Uterus (tissue), 4 donors: ENCODE measurements around the gene KITLG. TPM values are rescaled to one million over a fixed set of nuclear protein-coding genes. Genes with fewer than 3 reads are reported as not detected.

Source experiments
- DNase-seq, 2 donors: peaks; one replicate each; pipeline ENCODE4 v3.0.0-alpha.2; 2019 to 2020
- H3K27ac ChIP-seq, 2 donors: fragments of 200-600 bp; sonication (generic); 1 replicate in 1 of 2; 2 replicates in 1 of 2; pipeline ENCODE4 v1.5.1; 2016 to 2018
- H3K27me3 ChIP-seq, 2 donors: fragments of 200-600 bp; sonication (generic); one replicate each; pipeline ENCODE4 v1.5.1; 2018 to 2019; ENCODE audit warnings: control low read depth in 1 of 2
- H3K36me3 ChIP-seq, 2 donors: fragments of 200-600 bp; sonication (generic); one replicate each; pipeline ENCODE4 v1.5.1; 2019; ENCODE audit warnings: control low read depth in 1 of 2
- H3K4me1 ChIP-seq, 2 donors: fragments of 200-600 bp; sonication (generic); one replicate each; pipeline ENCODE4 v1.5.1; 2018 to 2019; ENCODE audit warnings: control low read depth in 1 of 2
- H3K4me3 ChIP-seq, 2 donors: fragments of 200-600 bp; sonication (generic); 1 replicate in 1 of 2; 2 replicates in 1 of 2; pipeline ENCODE4 v1.5.1; 2018 to 2019; ENCODE audit warnings: mild to moderate bottlenecking in 1 of 2
- H3K9me3 ChIP-seq, 2 donors: fragments of 200-600 bp; sonication (generic); one replicate each; pipeline ENCODE4 v1.5.1; 2019; ENCODE audit warnings: control low read depth in 1 of 2
- POLR2A ChIP-seq, 2 donors: fragments of 450-650 bp; IDR thresholded peaks; one replicate each; pipeline ENCODE4 v1.6.1; 2016; ENCODE audit warnings: antibody characterized with exemption in 2 of 2, mild to moderate bottlenecking in 1 of 2, moderate library complexity in 1 of 2
- intact Hi-C: fragments of 100-400 bp; cut with DNase I; formaldehyde crosslinking; loops from one replicate; pipeline ENCODE4 v1.15.1; 2023; ENCODE audit warnings: low total_unique reads
- total RNA-seq, 4 donors: library from RNA; depleted of rRNA in 3 of 4; stranded (reverse); fragments of >200 nt in 3 of 4; gene quantifications; one replicate each; pipeline versions ENCODE4 v1.1.0 to v1.2.4, GENCODE V29; 2014 to 2023
- TF ChIP-seq, protein P1 (sequence below), 4 experiments: fragments of 200-600 bp in 2 of 4; fragments of 450-650 bp in 2 of 4; sonication (generic) in 2 of 4; IDR thresholded peaks; one replicate each; pipeline ENCODE4 v1.5.1; 2016 to 2019; ENCODE audit warnings: antibody characterized with exemption in 4 of 4, mild to moderate bottlenecking in 2 of 4, moderate library complexity in 1 of 4
- donor health status: DM: yes; HTN: yes; CAD: no.

KITLG gene
- total RNA-seq, 4 donors from 2014 or later, result 19.0 to 51.2 (median 35.8) TPM

DNA sequence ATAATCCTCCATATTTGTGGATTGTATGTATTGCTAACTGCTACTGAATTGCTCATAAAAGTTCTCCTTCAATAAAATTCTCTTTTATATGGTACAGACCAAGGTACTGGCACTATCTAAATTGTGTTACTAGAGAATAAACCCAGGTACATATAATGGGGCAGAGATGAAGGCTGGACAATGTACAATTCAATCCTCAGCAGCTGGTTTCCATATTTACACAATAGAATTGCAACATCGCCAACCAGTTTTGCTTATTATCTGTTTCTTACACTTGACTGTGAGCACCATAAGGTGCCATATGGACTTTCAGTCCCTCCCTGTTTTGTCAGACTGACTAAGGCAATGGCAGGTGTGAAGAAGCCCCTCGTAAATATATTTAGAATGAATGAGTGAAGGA lies 18.1 kb downstream of the KITLG start:
- Histone ChIP-seq H3K27me3 (no peaks in the 10 kb centered on the region), H3K9me3 (no peaks in the 10 kb centered on the region), H3K4me3 (no peak overlapping the region), H3K27ac (no peak overlapping the region), H3K4me1 (peaks cover 0 to 7% of the 10 kb centered on the region in 2 donors), H3K36me3 (no peaks in the 10 kb centered on the region)
- DNase-seq, result no peak
- intact Hi-C loops, result no loop called here
- TF ChIP-seq POLR2A (IDR thresholded peaks at IDR 0.05), result no peak
- TF ChIP-seq, protein P1, sequence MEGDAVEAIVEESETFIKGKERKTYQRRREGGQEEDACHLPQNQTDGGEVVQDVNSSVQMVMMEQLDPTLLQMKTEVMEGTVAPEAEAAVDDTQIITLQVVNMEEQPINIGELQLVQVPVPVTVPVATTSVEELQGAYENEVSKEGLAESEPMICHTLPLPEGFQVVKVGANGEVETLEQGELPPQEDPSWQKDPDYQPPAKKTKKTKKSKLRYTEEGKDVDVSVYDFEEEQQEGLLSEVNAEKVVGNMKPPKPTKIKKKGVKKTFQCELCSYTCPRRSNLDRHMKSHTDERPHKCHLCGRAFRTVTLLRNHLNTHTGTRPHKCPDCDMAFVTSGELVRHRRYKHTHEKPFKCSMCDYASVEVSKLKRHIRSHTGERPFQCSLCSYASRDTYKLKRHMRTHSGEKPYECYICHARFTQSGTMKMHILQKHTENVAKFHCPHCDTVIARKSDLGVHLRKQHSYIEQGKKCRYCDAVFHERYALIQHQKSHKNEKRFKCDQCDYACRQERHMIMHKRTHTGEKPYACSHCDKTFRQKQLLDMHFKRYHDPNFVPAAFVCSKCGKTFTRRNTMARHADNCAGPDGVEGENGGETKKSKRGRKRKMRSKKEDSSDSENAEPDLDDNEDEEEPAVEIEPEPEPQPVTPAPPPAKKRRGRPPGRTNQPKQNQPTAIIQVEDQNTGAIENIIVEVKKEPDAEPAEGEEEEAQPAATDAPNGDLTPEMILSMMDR (IDR thresholded peaks at IDR 0.05), result no peak

DNA sequence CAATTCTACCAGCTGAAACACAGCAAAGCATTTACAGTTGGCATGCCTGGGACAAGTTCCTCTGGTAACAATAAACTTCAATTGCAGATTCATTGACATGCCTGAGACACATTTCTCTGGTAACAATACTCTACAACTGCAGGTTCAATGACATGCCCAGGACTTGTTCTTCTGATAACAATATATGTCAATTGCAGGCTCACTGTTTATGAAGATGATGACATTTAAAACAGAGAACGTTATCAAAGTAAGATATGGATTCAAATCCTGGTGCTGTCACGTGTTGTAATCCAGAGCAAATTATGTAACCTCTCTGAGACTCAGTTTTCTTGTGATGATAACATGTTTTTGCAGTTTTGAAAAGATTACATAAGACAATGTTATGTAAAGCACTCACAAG lies 20.5 kb downstream of the KITLG start:
- no peaks in the 10 kb centered on the region for H3K9me3 ChIP-seq
- no peak for TF ChIP-seq POLR2A (IDR thresholded peaks at IDR 0.05)
- TF ChIP-seq, protein P1 (IDR thresholded peaks at IDR 0.05), result no peak
- H3K27ac ChIP-seq, result no peak overlapping the region
- no peaks in the 10 kb centered on the region for H3K36me3 ChIP-seq
- DNase-seq, result no peak
- H3K4me1 ChIP-seq, result peaks cover 0 to 1% of the 10 kb centered on the region in 2 donors
- H3K4me3 ChIP-seq, result no peak overlapping the region
- no peaks in the 10 kb centered on the region for H3K27me3 ChIP-seq
- intact Hi-C loops, result no loop called here

DNA sequence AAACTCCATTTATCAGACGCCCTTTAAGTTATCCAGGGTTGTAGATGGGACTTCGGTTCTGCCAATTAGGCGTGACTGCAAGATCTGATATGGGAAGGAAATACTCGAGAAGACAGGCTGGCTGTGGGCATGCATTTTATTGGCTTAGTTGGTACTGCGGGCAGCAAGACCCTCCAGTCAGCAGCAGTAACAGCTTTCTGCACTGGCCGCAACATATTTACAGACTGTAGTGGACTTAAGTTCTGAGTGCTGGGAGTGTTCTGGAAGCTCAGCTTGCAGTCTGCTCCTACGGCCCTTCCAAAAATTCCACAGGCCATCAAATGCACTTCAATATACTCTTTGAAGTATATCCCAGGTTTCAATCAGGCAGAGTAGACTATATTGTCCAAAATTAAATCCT lies 21.1 kb downstream of the KITLG start:
- intact Hi-C loops, result no loop called here
- H3K36me3 ChIP-seq, result no peaks in the 10 kb centered on the region
- no peak for TF ChIP-seq POLR2A (IDR thresholded peaks at IDR 0.05)
- TF ChIP-seq, protein P1 (IDR thresholded peaks at IDR 0.05), result no peak
- H3K9me3 ChIP-seq, result no peaks in the 10 kb centered on the region
- peaks cover 0 to 7% of the 10 kb centered on the region in 2 donors for H3K4me1 ChIP-seq
- no peak overlapping the region for H3K4me3 ChIP-seq
- DNase-seq, result no peak
- no peaks in the 10 kb centered on the region for H3K27me3 ChIP-seq
- peak overlapping the region in 1 of 2 donors; percentile 24 for H3K27ac ChIP-seq

DNA sequence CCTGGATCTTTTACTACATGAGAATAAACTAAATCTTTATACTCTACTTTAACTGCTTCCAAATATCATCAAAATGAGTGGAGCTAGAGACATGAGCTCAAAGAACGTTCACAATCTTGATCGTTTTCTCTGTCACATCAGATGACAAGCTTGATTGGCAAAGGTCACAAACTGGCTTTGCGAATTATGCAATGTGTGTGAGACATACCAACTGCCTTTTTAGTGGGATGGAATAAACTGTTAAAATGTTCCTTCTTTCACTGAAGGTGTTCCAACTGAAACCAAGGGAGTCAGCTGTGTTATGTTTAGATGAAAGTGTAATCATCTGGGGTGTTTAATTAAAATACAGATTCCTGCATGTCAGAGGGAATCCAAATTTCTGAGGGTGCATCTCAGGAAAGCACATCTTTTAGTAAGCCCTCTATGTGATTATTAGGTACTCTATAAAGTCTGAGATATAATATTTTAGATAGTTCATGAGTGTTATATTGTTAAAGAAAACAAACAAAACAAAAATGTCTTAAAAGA lies 21.9 kb downstream of the KITLG start:
- no peak for TF ChIP-seq POLR2A (IDR thresholded peaks at IDR 0.05)
- TF ChIP-seq, protein P1 (IDR thresholded peaks at IDR 0.05), result no peak
- Histone ChIP-seq H3K27me3 (no peaks in the 10 kb centered on the region), H3K27ac (peak overlapping the region in 1 of 2 donors; percentile 28), H3K9me3 (no peaks in the 10 kb centered on the region), H3K4me3 (no peak overlapping the region), H3K4me1 (peaks cover 0 to 13% of the 10 kb centered on the region in 2 donors), H3K36me3 (no peaks in the 10 kb centered on the region)
- intact Hi-C loops, result no loop called here
- no peak for DNase-seq

DNA sequence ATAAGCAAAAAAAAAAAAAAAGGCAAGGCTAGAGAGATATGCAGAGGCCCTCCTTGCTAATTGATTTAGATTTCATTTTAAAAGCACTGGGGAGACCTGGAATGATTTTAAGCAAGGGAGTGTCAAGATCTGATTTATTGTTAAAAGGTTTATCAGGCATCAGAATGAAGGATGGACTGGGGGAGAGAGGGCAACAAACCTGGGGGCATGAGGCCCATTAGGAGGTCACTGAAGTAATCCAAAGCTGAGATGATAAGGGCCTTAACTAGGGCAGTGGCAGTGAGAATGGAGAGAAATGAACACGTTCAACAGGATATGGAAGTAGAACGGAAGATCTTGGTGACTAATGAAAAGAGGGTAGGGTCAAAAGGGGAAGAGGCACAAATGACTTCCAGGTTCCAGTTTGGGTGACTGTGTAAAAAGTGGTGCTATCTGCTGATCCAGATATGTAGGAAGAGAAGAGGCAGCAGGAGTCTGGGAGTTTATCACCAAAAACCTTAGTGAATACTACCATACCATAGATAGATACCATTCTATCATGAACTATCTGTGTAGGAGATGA lies 24.0 kb downstream of the KITLG start:
- Histone ChIP-seq H3K9me3 (no peaks in the 10 kb centered on the region), H3K27me3 (no peaks in the 10 kb centered on the region), H3K36me3 (no peaks in the 10 kb centered on the region), H3K4me1 (peaks cover 0 to 20% of the 10 kb centered on the region in 2 donors), H3K27ac (peak overlapping the region in 1 of 2 donors; percentile 22), H3K4me3 (no peak overlapping the region)
- intact Hi-C loops, result no loop called here
- TF ChIP-seq POLR2A (IDR thresholded peaks at IDR 0.05), result no peak
- TF ChIP-seq, protein P1 (IDR thresholded peaks at IDR 0.05), result no peak
- DNase-seq, result no peak
